PC-3 (cell line): ENCODE measurements around the gene LRRC8E. TPM values are rescaled to one million over a fixed set of nuclear protein-coding genes. Genes with fewer than 3 reads are reported as not detected.

ENCODE experiments used
- ATAC-seq: fragments of 200-7000 bp; cut with Tn5 transposase; 2 replicates; pipeline ENCODE4 v1.9.1; 2020; ENCODE audit warnings: mild to moderate bottlenecking, moderate library complexity
- BruUV-seq: library from RNA; stranded (reverse); fragments of 400-500 nt; replicated peaks from 2 replicates; lab custom pipeline; 2021; lab: Mats Ljungman, UMichigan
- CTCF ChIA-PET: fragments of 300-600 bp; sonication (Branson Sonifier 250); formaldehyde crosslinking; loops from one replicate; lab custom pipeline; 2022; ENCODE audit warnings: antibody characterized with exemption; lab: Charles Lee
- POLR2A ChIA-PET: fragments of 300-600 bp; sonication (Branson Sonifier 250); formaldehyde crosslinking; loops from one replicate; lab custom pipeline; 2022; ENCODE audit warnings: antibody characterized with exemption; ENCODE audit not compliant: unreplicated experiment; lab: Charles Lee
- DNase-seq: peaks from one replicate; pipeline ENCODE4 v3.0.0-alpha.2; 2015
- H2AFZ ChIP-seq: fragments of 300-600 bp; sonication (generic); 2 replicates; pipeline ENCODE4 v1.6.0; 2016; ENCODE audit warnings: antibody characterized with exemption, low read length
- H3F3A ChIP-seq: fragments of 300-600 bp; sonication (generic); one replicate; pipeline ENCODE4 v1.6.0; 2017; ENCODE audit warnings: antibody characterized with exemption, low read length, control low read depth, mild to moderate bottlenecking; ENCODE audit not compliant: unreplicated experiment
- H3K27ac ChIP-seq: fragments of 300-600 bp; sonication (generic); 2 replicates; pipeline ENCODE4 v1.5.1; 2016; ENCODE audit warnings: mild to moderate bottlenecking, low read length
- H3K27me3 ChIP-seq: fragments of 300-600 bp; sonication (generic); 2 replicates; pipeline ENCODE4 v1.6.1; 2016; ENCODE audit warnings: low read length, mixed read lengths
- H3K36me3 ChIP-seq: fragments of 300-600 bp; sonication (generic); 2 replicates; pipeline ENCODE4 v1.6.1; 2016; ENCODE audit warnings: low read depth, mixed run types, low read length, mixed read lengths
- H3K4me1 ChIP-seq: fragments of 300-600 bp; sonication (generic); 2 replicates; pipeline ENCODE4 v1.5.1; 2016; ENCODE audit warnings: low read length; ENCODE audit not compliant: insufficient read depth
- H3K4me2 ChIP-seq: fragments of 300-600 bp; sonication (generic); 2 replicates; pipeline ENCODE4 v1.6.0; 2016; ENCODE audit warnings: low read length
- H3K4me3 ChIP-seq: fragments of 300-600 bp; sonication (generic); 2 replicates; pipeline ENCODE4 v1.5.1; 2016; ENCODE audit warnings: mild to moderate bottlenecking, low read length, mixed read lengths
- H3K79me2 ChIP-seq: fragments of 300-600 bp; sonication (generic); 2 replicates; pipeline ENCODE4 v1.6.1; 2017; ENCODE audit warnings: low read length, mixed read lengths
- H3K9ac ChIP-seq: fragments of 300-600 bp; sonication (generic); 2 replicates; pipeline ENCODE4 v1.6.0; 2016; ENCODE audit warnings: mild to moderate bottlenecking, low read length
- H3K9me2 ChIP-seq: fragments of 300-600 bp; sonication (generic); replicated peaks from 2 replicates; pipeline ENCODE4 v1.6.1; 2016; ENCODE audit warnings: mixed run types, low read length, mixed read lengths
- H3K9me3 ChIP-seq: fragments of 300-600 bp; sonication (generic); 2 replicates; pipeline ENCODE4 v1.6.1; 2016; ENCODE audit warnings: low read length, mixed read lengths
- H4K20me1 ChIP-seq: fragments of 300-600 bp; sonication (generic); 2 replicates; pipeline ENCODE4 v1.6.1; 2016; ENCODE audit warnings: low read length, mixed read lengths
- CTCF ChIP-seq: fragments of 300-600 bp; sonication (generic); conservative IDR thresholded peaks from 2 replicates; pipeline ENCODE4 v1.5.1; 2017; ENCODE audit warnings: antibody characterized with exemption, low read depth, mild to moderate bottlenecking, low read length
- EZH2 ChIP-seq: fragments of 300-600 bp; sonication (generic); IDR thresholded peaks from one replicate; pipeline ENCODE4 v1.6.1; 2017; ENCODE audit warnings: antibody characterized with exemption, mild to moderate bottlenecking, low read length; ENCODE audit not compliant: unreplicated experiment
- EZH2phosphoT487 ChIP-seq: fragments of 300-600 bp; sonication (generic); IDR thresholded peaks from 2 replicates; pipeline ENCODE4 v1.6.1; 2018; ENCODE audit warnings: mild to moderate bottlenecking, antibody characterized with exemption, low read length, borderline replicate concordance
- intact Hi-C: fragments of 100-400 bp; cut with micrococcal nuclease; formaldehyde crosslinking; loops from 2 replicates; pipeline ENCODE4 v1.9.0; 2023
- total RNA-seq: library from RNA; depleted of rRNA; stranded (reverse); fragments of >200 nt; gene quantifications from 2 replicates; pipeline ENCODE4 v1.2.3, GENCODE V29; 2014

Gene LRRC8E
- total RNA-seq, 1 experiment from 2014 or later: 30.8 TPM

GRCh38 chr19:7900401-7900870 is 12.1 kb downstream of the LRRC8E start:
- ChIA-PET CTCF (interaction anchor here (0.6 kb wide), 1 partner anchor 101 kb away, joined by 7 read pairs; no protein-coding TSS in a partner anchor), POLR2A (interaction anchor here (0.5 kb wide), 1 partner anchor 31 kb away, joined by 4 read pairs; no protein-coding TSS in a partner anchor)

GRCh38 chr19:7900931-7901330 is 12.6 kb downstream of the LRRC8E start:
- H3K27ac ChIP-seq: no peak overlapping the region
- DNase-seq: no peak
- H2AFZ ChIP-seq: no peak overlapping the region
- no peak overlapping the region for H3K4me3 ChIP-seq
- TF ChIP-seq EZH2phosphoT487 (no peak), CTCF (no peak), EZH2 (no peak)
- peaks cover 20% of the 10 kb centered on the region for H3K4me1 ChIP-seq
- ATAC-seq: no peak
- peaks cover 28% of the 10 kb centered on the region for H3K79me2 ChIP-seq
- BruUV-seq: no TSS peak
- ChIA-PET CTCF (no interaction called here), POLR2A (interaction anchor here (0.5 to 0.7 kb wide), 3 partner anchors 12 to 31 kb away, joined by 4 to 16 read pairs (median 4); no protein-coding TSS in a partner anchor)
- H4K20me1 ChIP-seq: no peaks in the 10 kb centered on the region
- peaks cover 15% of the 10 kb centered on the region for H3K36me3 ChIP-seq
- no peak overlapping the region for H3K4me2 ChIP-seq
- H3K9me3 ChIP-seq: no peaks in the 10 kb centered on the region
- no peak overlapping the region for H3K9ac ChIP-seq
- no peaks in the 10 kb centered on the region for H3K27me3 ChIP-seq
- H3K9me2 ChIP-seq: no peaks in the 10 kb centered on the region
- H3F3A ChIP-seq: peaks cover 11% of the 10 kb centered on the region
- intact Hi-C loops: loop anchor here (5.0 kb wide), 1 partner anchor 626 kb away; no protein-coding TSS in a partner anchor

More at GRCh38 chr19:7900401-7900870, 12.1 kb downstream of the LRRC8E start:
- Histone ChIP-seq H3K4me1 (peaks cover 19% of the 10 kb centered on the region), H3K4me2 (no peak overlapping the region), H3K79me2 (peaks cover 23% of the 10 kb centered on the region), H3K27me3 (no peaks in the 10 kb centered on the region), H2AFZ (no peak overlapping the region), H3K9ac (no peak overlapping the region), H3K9me2 (no peaks in the 10 kb centered on the region), H3K36me3 (peaks cover 15% of the 10 kb centered on the region), H3K27ac (no peak overlapping the region), H3K4me3 (no peak overlapping the region), H4K20me1 (no peaks in the 10 kb centered on the region), H3F3A (peaks cover 11% of the 10 kb centered on the region), H3K9me3 (no peaks in the 10 kb centered on the region)
- TF ChIP-seq CTCF: no peak
- TF ChIP-seq EZH2phosphoT487: no peak
- no peak for TF ChIP-seq EZH2
- intact Hi-C loops: loop anchor here (5.0 kb wide), 1 partner anchor 627 kb away; no protein-coding TSS in a partner anchor
- DNase-seq (no peak), ATAC-seq (no peak)
- no TSS peak for BruUV-seq

- ChIA-PET POLR2A (interaction anchor here (0.6 to 0.7 kb wide), 2 partner anchors 12 to 30 kb away, joined by 4 to 16 read pairs; no protein-coding TSS in a partner anchor), CTCF (interaction anchor here (0.7 kb wide), 1 partner anchor 215 kb away, joined by 3 read pairs; no protein-coding TSS in a partner anchor)
- intact Hi-C loops: loop anchor here (5.0 kb wide), 1 partner anchor 626 kb away; no protein-coding TSS in a partner anchor
- Histone ChIP-seq H3K9me2 (no peaks in the 10 kb centered on the region), H3K4me3 (no peak overlapping the region), H3K9me3 (no peaks in the 10 kb centered on the region), H3K9ac (no peak overlapping the region), H3K27me3 (no peaks in the 10 kb centered on the region), H3K4me2 (no peak overlapping the region), H3K27ac (no peak overlapping the region), H2AFZ (no peak overlapping the region), H4K20me1 (no peaks in the 10 kb centered on the region), H3K79me2 (peaks cover 32% of the 10 kb centered on the region), H3F3A (peaks cover 11% of the 10 kb centered on the region), H3K4me1 (peaks cover 20% of the 10 kb centered on the region), H3K36me3 (peaks cover 15% of the 10 kb centered on the region)
- no peak for ATAC-seq
- BruUV-seq: no TSS peak
- TF ChIP-seq EZH2 (no peak), EZH2phosphoT487 (no peak)
- no peak for DNase-seq
Observed at GRCh38 chr19:7901337-7901736, 13.0 kb downstream of the LRRC8E start.
